HAP-1 (cell line): ENCODE data around the gene TRUB1.
"Not testable (repeated sequence)": the region's sequence is repeated elsewhere in the genome, so short reads cannot be mapped to it uniquely, and the experiment has no call there.

Experiments
- DNase-seq, 2 experiments: peaks; one replicate each; pipeline ENCODE4 v3.0.0-alpha.2; 2016 to 2020; ENCODE audit warnings: low spot score in 2 of 2
- H3K27me3 ChIP-seq: fragments of 250-450 bp; sonication (Bioruptor Pico); 2 replicates; pipeline ENCODE4 v1.5.1; 2020; ENCODE audit warnings: low read depth, mild to moderate bottlenecking, moderate library complexity
- H3K36me3 ChIP-seq: fragments of 250-450 bp; sonication (Bioruptor Pico); replicated peaks from 2 replicates; pipeline ENCODE4 v1.5.1; 2020; ENCODE audit warnings: mild to moderate bottlenecking
- H3K4me1 ChIP-seq: fragments of 250-450 bp; sonication (Bioruptor Pico); 2 replicates; pipeline ENCODE4 v1.5.1; 2020; ENCODE audit warnings: mild to moderate bottlenecking
- H3K4me3 ChIP-seq: fragments of 250-450 bp; sonication (Bioruptor Pico); 2 replicates; pipeline ENCODE4 v1.5.1; 2020; ENCODE audit warnings: mild to moderate bottlenecking, moderate library complexity
- H3K9me3 ChIP-seq: fragments of 250-450 bp; sonication (Bioruptor Pico); 2 replicates; pipeline ENCODE4 v1.5.1; 2020; ENCODE audit warnings: mild to moderate bottlenecking, moderate library complexity
- in situ Hi-C: fragments of 300-500 bp; cut with MboI; formaldehyde crosslinking; loops from 3 replicates; pipeline ENCODE4 v1.14.3; 2020; ENCODE audit warnings: low sequenced_read_pairs, inconsistent platforms, mixed read lengths

TRUB1 gene

GRCh38 chr10:114932225-114932624 is 5.8 kb upstream of the TRUB1 start:
- no peaks in the 10 kb centered on the region for H3K9me3 ChIP-seq
- no peaks in the 10 kb centered on the region for H3K36me3 ChIP-seq
- no peaks in the 10 kb centered on the region for H3K4me1 ChIP-seq
- no peak overlapping the region for H3K4me3 ChIP-seq
- H3K27me3 ChIP-seq: no peaks in the 10 kb centered on the region
- DNase-seq: no peak
- in situ Hi-C loops: no loop called here

GRCh38 chr10:114932945-114933344 is 5.0 kb upstream of the TRUB1 start:
- Histone ChIP-seq H3K4me1 (no peaks in the 10 kb centered on the region), H3K27me3 (no peaks in the 10 kb centered on the region), H3K4me3 (no peak overlapping the region), H3K36me3 (no peaks in the 10 kb centered on the region), H3K9me3 (no peaks in the 10 kb centered on the region)
- no peak for DNase-seq
- in situ Hi-C loops: no loop called here

GRCh38 chr10:114933588-114933987 is 4.4 kb upstream of the TRUB1 start:
- in situ Hi-C loops: no loop called here
- Histone ChIP-seq H3K4me1 (no peaks in the 10 kb centered on the region), H3K27me3 (no peaks in the 10 kb centered on the region), H3K36me3 (peaks cover 3% of the 10 kb centered on the region; the same call in 1 of the 2 replicates), H3K4me3 (no peak overlapping the region), H3K9me3 (no peaks in the 10 kb centered on the region)
- DNase-seq: no peak

GRCh38 chr10:114933995-114934394 is 4.0 kb upstream of the TRUB1 start:
- H3K4me3 ChIP-seq, H3K9me3 ChIP-seq, H3K4me1 ChIP-seq, H3K27me3 ChIP-seq, H3K36me3 ChIP-seq, DNase-seq, in situ Hi-C loops: not testable (repeated sequence)

GRCh38 chr10:114938856-114939193 is 830 bp downstream of the TRUB1 start:
- in situ Hi-C loops: no loop called here
- H3K27me3 ChIP-seq: no peaks in the 10 kb centered on the region
- H3K4me1 ChIP-seq: peaks cover 10% of the 10 kb centered on the region
- H3K36me3 ChIP-seq: peaks cover 7% of the 10 kb centered on the region
- peak overlapping the region; percentile 92 for H3K4me3 ChIP-seq
- no peaks in the 10 kb centered on the region for H3K9me3 ChIP-seq
- no peak for DNase-seq

- Histone ChIP-seq H3K4me3 (no peak overlapping the region), H3K9me3 (no peaks in the 10 kb centered on the region), H3K4me1 (peaks cover 10% of the 10 kb centered on the region), H3K36me3 (peaks cover 12% of the 10 kb centered on the region), H3K27me3 (no peaks in the 10 kb centered on the region)
- in situ Hi-C loops: no loop called here
- no peak for DNase-seq
Measured at GRCh38 chr10:114940735-114941134, 2.7 kb downstream of the TRUB1 start.

- H3K27me3 ChIP-seq: no peaks in the 10 kb centered on the region
- no peak for DNase-seq
- no peak overlapping the region for H3K4me3 ChIP-seq
- no peaks in the 10 kb centered on the region for H3K9me3 ChIP-seq
- H3K4me1 ChIP-seq: peaks cover 10% of the 10 kb centered on the region
- H3K36me3 ChIP-seq: peaks cover 14% of the 10 kb centered on the region
- in situ Hi-C loops: no loop called here
Measured at GRCh38 chr10:114943000-114943399, 5.0 kb downstream of the TRUB1 start.

- Histone ChIP-seq H3K4me1 (no peaks in the 10 kb centered on the region), H3K27me3 (no peaks in the 10 kb centered on the region), H3K9me3 (no peaks in the 10 kb centered on the region), H3K36me3 (peaks cover 12% of the 10 kb centered on the region), H3K4me3 (no peak overlapping the region)
- in situ Hi-C loops: no loop called here
- no peak for DNase-seq
Measured at GRCh38 chr10:114953047-114953446, 15.1 kb downstream of the TRUB1 start.

- DNase-seq: no peak
- in situ Hi-C loops: no loop called here
- peaks cover 19% of the 10 kb centered on the region for H3K36me3 ChIP-seq
- no peaks in the 10 kb centered on the region for H3K9me3 ChIP-seq
- no peaks in the 10 kb centered on the region for H3K27me3 ChIP-seq
- no peaks in the 10 kb centered on the region for H3K4me1 ChIP-seq
- no peak overlapping the region for H3K4me3 ChIP-seq
Measured at GRCh38 chr10:114955984-114956383, 18.0 kb downstream of the TRUB1 start.

- Histone ChIP-seq H3K4me3 (no peak overlapping the region), H3K9me3 (no peaks in the 10 kb centered on the region), H3K4me1 (no peaks in the 10 kb centered on the region), H3K36me3 (peaks cover 24% of the 10 kb centered on the region), H3K27me3 (no peaks in the 10 kb centered on the region)
- no peak for DNase-seq
- in situ Hi-C loops: no loop called here
Measured at GRCh38 chr10:114956466-114956865, 18.5 kb downstream of the TRUB1 start.

- in situ Hi-C loops: no loop called here
- H3K27me3 ChIP-seq: no peaks in the 10 kb centered on the region
- H3K36me3 ChIP-seq: peaks cover 25% of the 10 kb centered on the region
- no peak overlapping the region for H3K4me3 ChIP-seq
- DNase-seq: no peak
- no peaks in the 10 kb centered on the region for H3K4me1 ChIP-seq
- H3K9me3 ChIP-seq: no peaks in the 10 kb centered on the region
Measured at GRCh38 chr10:114957122-114957521, 19.1 kb downstream of the TRUB1 start.

GRCh38 chr10:114957673-114958072 is 19.7 kb downstream of the TRUB1 start:
- no peak for DNase-seq
- Histone ChIP-seq H3K9me3 (no peaks in the 10 kb centered on the region), H3K27me3 (no peaks in the 10 kb centered on the region), H3K4me3 (no peak overlapping the region), H3K4me1 (no peaks in the 10 kb centered on the region), H3K36me3 (peaks cover 30% of the 10 kb centered on the region)
- in situ Hi-C loops: no loop called here

- H3K27me3 ChIP-seq: no peaks in the 10 kb centered on the region
- H3K36me3 ChIP-seq: peaks cover 35% of the 10 kb centered on the region
- H3K9me3 ChIP-seq: no peaks in the 10 kb centered on the region
- no peak for DNase-seq
- in situ Hi-C loops: no loop called here
- no peaks in the 10 kb centered on the region; the same call in 1 of the 2 replicates for H3K4me1 ChIP-seq
- H3K4me3 ChIP-seq: no peak overlapping the region
Measured at GRCh38 chr10:114962441-114962840, 24.4 kb downstream of the TRUB1 start.

- no peaks in the 10 kb centered on the region for H3K9me3 ChIP-seq
- DNase-seq: no peak
- H3K27me3 ChIP-seq: no peaks in the 10 kb centered on the region
- no peak overlapping the region for H3K4me3 ChIP-seq
- in situ Hi-C loops: no loop called here
- H3K36me3 ChIP-seq: peaks cover 35% of the 10 kb centered on the region
- no peaks in the 10 kb centered on the region; the same call in 1 of the 2 replicates for H3K4me1 ChIP-seq
Measured at GRCh38 chr10:114963908-114964307, 25.9 kb downstream of the TRUB1 start.

GRCh38 chr10:114967071-114967470 is 29.1 kb downstream of the TRUB1 start:
- in situ Hi-C loops: no loop called here
- Histone ChIP-seq H3K4me3 (no peak overlapping the region), H3K36me3 (peaks cover 16% of the 10 kb centered on the region), H3K9me3 (no peaks in the 10 kb centered on the region), H3K4me1 (peaks cover 7% of the 10 kb centered on the region), H3K27me3 (no peaks in the 10 kb centered on the region)
- DNase-seq: no peak
